Measurements from ENCODE around the gene CDR2L.
A peak's percentile ranks its signal among the peaks of the same experiment; 100 is the strongest.

The CDR2L gene

GRCh38 chr17:74954665-74955421 lies 32.6 kb upstream of the CDR2L start:
- Histone ChIP-seq H3K27me3 (peaks cover 45% of the 10 kb centered on the region), H3K27ac (no peak overlapping the region), H3K4me1 (ENCODE audit: control insufficient read depth in 1 of 2, insufficient read depth in 1 of 2, low read depth in 1 of 2, low read length in 1 of 2) (no peaks in the 10 kb centered on the region), H3K36me3 (no peaks in the 10 kb centered on the region), H3K4me3 (ENCODE audit: low read depth in 1 of 2, low read length in 1 of 2) (no peak overlapping the region), H3K9me3 (peaks cover 7% of the 10 kb centered on the region)
- TF ChIP-seq CTCF (IDR thresholded peaks at IDR 0.05) = no peak

GRCh38 chr17:74956093-74956492 lies 31.3 kb upstream of the CDR2L start:
- Histone ChIP-seq H3K4me1 (ENCODE audit: control insufficient read depth in 1 of 2, insufficient read depth in 1 of 2, low read depth in 1 of 2, low read length in 1 of 2) (no peaks in the 10 kb centered on the region), H3K4me3 (ENCODE audit: low read depth in 1 of 2, low read length in 1 of 2) (no peak overlapping the region), H3K27ac (no peak overlapping the region), H3K36me3 (no peaks in the 10 kb centered on the region), H3K27me3 (peaks cover 53% of the 10 kb centered on the region), H3K9me3 (peaks cover 7% of the 10 kb centered on the region)
- TF ChIP-seq CTCF (IDR thresholded peaks at IDR 0.05) = no peak

- Histone ChIP-seq H3K4me1 (ENCODE audit: control insufficient read depth in 1 of 2, insufficient read depth in 1 of 2, low read depth in 1 of 2, low read length in 1 of 2) (peaks cover 0 to 6% of the 10 kb centered on the region in 2 experiments), H3K9me3 (peaks cover 7% of the 10 kb centered on the region), H3K36me3 (no peaks in the 10 kb centered on the region), H3K27me3 (peaks cover 42% of the 10 kb centered on the region), H3K27ac (no peak overlapping the region), H3K4me3 (ENCODE audit: low read depth in 1 of 2, low read length in 1 of 2) (no peak overlapping the region)
- TF ChIP-seq CTCF (IDR thresholded peaks at IDR 0.05) = peak; percentile 88
These were observed 29.3 kb upstream of the CDR2L start for GRCh38 chr17:74957935-74958740.

- no peak for TF ChIP-seq CTCF (IDR thresholded peaks at IDR 0.05)
- Histone ChIP-seq H3K27me3 (peaks cover 43% of the 10 kb centered on the region), H3K27ac (no peak overlapping the region), H3K4me1 (ENCODE audit: control insufficient read depth in 1 of 2, insufficient read depth in 1 of 2, low read depth in 1 of 2, low read length in 1 of 2) (peaks cover 0 to 6% of the 10 kb centered on the region in 2 experiments), H3K36me3 (no peaks in the 10 kb centered on the region), H3K9me3 (peaks cover 7% of the 10 kb centered on the region), H3K4me3 (ENCODE audit: low read depth in 1 of 2, low read length in 1 of 2) (no peak overlapping the region)
These were observed 27.5 kb upstream of the CDR2L start for GRCh38 chr17:74959826-74960515.

- H3K4me1 ChIP-seq (ENCODE audit: control insufficient read depth in 1 of 2, insufficient read depth in 1 of 2, low read depth in 1 of 2, low read length in 1 of 2) = peaks cover 0 to 6% of the 10 kb centered on the region in 2 experiments
- peaks cover 49% of the 10 kb centered on the region for H3K27me3 ChIP-seq
- H3K36me3 ChIP-seq = no peaks in the 10 kb centered on the region
- H3K4me3 ChIP-seq (ENCODE audit: low read depth in 1 of 2, low read length in 1 of 2) = no peak overlapping the region
- no peak for TF ChIP-seq CTCF (IDR thresholded peaks at IDR 0.05)
- no peak overlapping the region for H3K27ac ChIP-seq
- peaks cover 7% of the 10 kb centered on the region for H3K9me3 ChIP-seq
These were observed 26.7 kb upstream of the CDR2L start for GRCh38 chr17:74960570-74961342.

Data from neutrophil (primary cell).